Stimulated activated CD8-positive, alpha-beta memory T cell treated with anti-CD3 and anti-CD28 coated beads, Interleukin-7, amount 100 ng/mL, for 4 hours (primary cell): Measurements from ENCODE around the gene AMPH.
A peak's percentile ranks its signal among the peaks of the same experiment; 100 is the strongest.

Experiments used
- DNase-seq, 2 donors: peaks; one replicate each; pipeline ENCODE4 v3.0.0-alpha.2; 2020; ENCODE audit warnings: low read depth in 2 of 2

Gene AMPH

DNA sequence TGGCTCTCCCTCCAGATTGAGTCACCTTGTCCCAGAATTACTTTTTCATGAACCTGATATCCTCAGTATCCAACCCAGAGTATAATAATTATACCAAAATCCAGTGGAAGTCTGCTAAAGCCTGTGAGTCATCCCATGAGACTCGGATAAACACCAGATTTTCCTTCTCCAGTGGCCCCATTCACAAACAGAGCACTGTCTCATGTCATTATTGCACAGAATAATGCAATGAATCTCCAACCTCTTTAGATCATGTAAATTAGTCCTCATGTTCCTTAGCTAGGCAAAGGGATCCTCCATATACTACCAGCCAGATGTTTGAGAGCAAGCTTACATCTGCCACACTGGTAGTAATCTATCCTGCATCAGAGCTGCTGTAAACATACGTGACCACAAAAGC is 89.0 kb downstream of the AMPH start:
- DNase-seq, result no peak

DNA sequence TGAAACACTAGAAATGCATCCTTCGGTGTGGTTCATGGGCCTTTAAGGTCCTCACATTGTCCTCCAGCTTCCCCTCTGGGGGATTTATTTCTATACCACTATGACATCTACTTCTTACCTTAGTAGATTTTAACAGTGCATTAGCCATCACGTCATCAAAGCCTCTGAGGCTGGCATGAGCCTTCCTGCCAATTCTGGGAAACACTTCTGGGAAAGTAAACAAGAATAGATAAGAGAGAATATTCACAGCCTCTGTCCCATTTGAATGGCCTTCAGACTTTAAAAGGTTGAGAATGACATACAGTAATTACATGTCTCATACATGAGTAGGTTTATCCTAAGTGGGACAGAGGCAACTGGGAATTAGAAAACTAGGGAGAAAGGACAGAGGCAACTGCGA is 89.7 kb downstream of the AMPH start:
- no peak for DNase-seq

DNA sequence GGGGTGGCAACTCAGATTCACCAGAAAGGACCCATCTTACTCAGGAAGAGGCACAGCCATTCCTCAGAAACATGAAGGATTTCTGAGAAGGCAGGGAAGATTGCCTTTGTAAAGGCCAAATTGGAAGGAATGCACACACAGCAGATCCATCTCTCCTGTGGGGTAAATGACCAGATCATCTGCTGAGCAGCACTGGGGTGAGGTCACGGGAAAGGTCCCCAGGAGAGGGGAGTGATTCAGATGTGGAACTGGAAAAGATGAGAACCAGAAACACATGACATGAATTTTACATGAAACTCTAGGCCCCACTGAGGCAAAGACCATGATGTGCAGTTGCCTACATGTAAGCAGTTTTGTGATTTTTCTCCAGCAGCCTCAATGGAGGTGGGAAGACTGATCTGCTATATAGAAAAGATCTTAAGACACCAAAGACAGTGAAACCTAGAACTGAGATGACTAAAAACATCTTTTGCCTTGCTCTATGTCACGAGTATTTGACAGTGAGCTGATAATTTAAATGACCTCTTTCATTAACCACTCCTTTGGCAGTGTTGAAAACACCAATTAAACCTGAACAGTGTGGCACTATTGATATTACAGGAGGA is 91.6 kb downstream of the AMPH start:
- DNase-seq, result no peak

DNA sequence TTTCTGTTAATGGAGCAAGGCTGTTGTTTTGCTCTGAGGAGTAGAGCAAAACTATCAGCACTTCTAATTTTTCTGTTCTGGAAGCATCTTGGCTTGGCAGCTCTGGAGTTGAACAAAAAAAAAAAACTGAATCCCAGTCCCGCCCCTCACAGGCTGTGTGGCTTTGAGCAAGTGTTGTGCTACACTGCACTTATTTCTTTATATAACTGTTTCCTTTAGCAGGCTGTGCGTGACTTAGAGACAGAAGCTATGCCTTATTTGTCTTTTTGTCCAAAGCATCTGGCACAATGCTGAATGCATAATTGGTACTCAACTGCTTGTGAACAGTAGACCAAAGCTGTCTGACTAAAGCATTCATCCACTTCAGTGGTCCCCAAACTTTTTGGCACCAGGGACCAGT is 96.1 kb downstream of the AMPH start:
- no peak for DNase-seq

DNA sequence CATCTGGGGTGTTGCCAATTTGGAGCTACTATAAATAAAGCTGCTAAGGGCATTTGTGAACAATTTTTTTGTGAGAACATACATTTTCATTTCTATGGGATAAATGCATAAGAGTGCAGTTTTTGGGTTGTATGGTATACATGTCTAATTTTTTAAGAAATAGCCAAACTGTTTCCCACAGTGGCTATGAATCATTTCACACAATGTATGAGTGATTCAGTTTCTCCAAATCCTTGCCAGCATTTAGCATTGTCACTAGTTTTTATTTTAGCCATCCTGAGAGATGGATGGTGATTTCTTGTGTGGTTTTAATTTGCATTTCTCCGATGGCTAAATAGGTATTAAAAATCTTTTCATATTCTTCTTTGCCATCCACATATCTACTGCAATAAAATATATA is 105.3 kb downstream of the AMPH start:
- no peak for DNase-seq

DNA sequence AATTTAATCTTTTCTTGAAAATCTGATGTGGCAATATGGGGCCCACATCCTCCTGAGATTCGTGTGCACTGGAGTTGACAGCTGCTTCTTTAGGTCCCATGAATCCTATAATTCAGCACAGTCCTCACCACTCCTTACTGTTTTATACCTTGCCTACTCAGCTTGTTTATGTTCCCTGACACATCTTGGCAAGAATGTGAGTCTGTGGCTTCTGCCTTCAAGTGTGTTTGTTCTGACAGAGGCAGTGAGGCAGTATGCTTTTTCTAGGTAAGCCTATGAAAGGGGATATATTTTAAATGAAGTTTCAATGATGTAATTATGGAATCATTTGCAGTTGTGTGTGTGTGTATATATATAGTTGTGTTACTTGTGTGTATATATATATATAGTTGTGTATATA is 106.4 kb downstream of the AMPH start:
- DNase-seq, result no peak

DNA sequence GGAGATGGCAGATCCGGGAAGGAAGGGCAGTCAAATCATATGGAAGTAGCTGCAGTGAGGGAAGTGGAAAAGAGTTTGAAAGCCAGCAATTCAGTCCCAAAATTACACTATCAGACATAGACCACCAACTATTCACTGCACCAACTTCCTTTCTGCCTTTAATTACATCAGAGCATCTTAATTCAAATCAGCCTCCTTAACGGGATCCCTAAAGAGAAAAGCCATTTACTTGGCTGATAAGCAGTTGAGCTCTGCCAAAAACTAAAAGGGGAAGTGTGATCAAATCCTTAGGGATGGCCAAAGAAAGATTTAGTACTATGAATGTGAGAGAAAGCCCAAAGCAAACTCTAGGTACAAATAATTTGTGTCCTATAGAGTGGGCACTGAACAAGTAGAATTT is 110.4 kb downstream of the AMPH start:
- DNase-seq, result no peak

DNA sequence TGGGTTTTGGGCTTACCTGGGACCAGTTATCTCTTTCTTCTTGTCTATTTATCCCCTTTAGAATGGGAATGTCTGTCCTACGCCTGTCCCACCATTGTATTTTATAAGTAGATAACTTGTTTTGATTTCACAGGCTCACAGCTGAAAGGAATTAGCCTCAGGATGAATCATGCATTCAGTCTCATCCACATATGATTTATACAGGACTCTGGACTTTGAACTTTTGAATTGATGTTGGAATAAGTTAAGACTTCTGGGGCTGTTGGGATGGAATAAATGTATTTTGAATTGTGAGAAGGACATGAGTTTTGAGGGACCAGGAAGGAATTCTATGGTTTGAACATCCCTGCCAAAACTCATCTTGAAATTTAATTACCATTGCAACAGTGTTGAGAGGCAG is 112.6 kb downstream of the AMPH start:
- no peak for DNase-seq

DNA sequence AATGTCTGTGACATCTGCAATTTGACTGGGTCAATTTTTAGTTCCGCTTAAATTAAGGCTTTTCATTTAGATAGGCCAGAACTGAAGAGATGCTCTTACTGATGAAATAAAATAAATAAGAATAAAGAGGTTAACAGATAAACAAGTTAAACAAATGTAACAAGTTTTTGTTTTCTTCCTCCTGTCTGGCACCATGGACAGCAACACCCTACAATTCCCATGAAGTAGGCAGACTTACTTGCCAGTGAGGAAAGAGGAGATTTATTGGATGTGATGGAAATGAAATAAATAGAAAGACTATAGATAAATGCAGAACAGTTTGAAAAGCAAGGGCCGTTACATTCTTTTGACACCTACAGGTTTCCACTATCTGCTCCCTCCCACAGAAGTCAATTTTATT is 118.5 kb downstream of the AMPH start:
- DNase-seq, result no peak

DNA sequence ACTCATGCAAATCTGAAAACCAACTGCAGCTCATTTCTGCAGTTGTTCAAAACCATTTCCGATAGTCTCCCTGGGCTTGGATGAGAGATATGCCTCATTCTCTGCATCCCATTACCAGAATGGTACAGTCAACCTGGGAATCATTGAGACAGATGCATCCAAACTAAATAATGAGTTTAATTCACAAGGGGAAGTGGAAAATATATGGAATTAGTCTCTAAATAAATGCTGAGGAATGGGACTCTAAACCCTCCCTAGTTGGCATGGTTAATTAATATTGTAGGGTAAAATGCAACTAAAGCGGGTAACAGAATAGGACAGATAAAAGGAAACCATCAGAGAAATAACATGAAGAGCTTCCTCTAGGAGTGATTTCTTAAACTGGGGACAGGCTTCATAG is 118.9 kb downstream of the AMPH start:
- no peak for DNase-seq

DNA sequence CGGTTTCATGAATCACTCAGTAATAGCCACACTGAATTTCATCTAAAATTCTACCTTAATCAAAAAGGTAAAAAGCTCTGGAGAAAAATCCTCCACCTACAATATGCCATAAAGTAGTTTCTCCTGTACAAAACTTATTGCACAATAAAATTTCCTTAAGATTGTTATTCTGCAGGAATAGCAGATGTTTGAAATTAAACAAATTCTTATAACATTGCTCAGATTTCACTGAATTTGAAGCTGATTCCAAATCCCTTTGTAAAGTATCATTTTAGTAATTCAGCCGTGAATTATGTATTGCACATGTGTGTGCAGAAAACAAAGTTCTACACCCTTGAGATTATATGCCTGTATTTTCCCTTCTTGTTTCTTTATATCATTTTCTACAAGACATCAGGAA is 123.8 kb downstream of the AMPH start:
- no peak for DNase-seq

DNA sequence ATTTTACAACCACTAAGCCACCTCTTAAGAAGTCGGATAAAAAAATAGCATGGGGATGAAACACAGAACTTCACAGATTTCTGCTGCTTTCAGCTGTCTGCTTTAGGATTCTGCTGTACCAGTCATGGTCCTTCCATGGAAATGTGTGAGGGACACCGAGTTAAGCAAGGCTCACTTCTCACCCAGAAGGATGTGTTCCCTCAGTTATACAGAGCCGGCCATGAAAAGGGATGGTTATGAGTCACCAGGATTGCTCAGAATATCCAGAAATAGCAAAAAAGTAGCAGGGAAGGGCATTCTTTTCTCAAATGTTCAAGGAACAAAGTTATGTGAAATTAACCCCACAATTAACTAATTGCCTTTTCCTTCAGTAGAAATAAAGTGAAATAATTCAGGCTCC is 124.4 kb downstream of the AMPH start:
- no peak for DNase-seq

DNA sequence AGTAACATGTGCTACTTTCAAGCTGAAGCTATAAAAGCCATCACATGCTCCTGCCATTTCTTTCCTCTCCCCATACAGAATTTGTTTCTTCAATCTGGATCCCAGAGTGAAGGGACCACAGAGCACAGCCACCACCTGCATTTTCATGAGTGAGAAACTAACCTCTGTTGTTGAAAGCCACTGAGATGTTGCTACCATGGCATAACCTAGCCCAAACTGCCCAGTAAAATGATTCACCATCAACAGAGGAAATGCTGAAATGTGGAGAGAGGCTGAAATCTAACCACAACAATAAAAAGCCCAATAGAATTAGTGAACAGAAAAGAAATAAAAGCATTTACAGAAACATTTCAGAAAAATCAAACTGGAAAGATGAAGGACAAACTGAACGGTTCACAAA is 125.2 kb downstream of the AMPH start:
- DNase-seq, result no peak

DNA sequence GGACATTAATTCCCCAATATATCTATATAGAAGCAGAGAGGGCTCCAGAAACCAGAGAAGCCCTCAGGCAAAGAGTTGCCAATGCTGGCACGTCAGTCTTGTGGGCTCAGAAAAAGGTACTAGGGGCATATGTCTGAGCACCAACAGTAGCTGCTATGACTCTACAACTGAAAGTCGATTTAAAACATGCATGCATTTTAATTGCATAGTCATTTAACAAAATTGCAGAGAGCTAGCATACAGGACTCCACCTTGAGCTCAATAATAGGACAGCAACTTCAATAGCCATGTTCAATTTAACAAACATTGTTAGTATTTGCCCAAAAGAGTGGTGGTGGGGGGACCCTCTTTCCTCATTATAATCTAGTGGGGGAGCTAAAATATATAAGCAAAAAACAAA is 126.5 kb downstream of the AMPH start:
- DNase-seq, result no peak

DNA sequence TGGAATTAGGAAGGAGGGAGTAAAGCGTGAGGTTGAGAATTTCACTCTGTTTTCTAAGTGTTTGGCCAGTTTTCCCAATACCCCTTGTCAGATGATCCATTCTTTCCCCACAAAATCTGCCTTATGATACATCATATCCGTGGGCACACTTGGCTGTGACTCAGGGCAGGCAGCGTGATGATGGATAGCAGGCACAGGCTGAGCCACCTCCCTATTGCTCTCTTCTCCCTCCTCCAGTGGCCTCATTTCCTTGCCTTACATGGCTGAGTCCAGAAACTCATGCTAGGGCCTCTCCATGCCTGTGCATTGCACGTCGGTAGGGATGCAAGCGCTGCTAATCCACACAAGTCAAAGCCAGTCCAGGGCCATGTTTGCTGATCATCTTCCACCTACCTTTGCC is 128.3 kb downstream of the AMPH start:
- no peak for DNase-seq

DNA sequence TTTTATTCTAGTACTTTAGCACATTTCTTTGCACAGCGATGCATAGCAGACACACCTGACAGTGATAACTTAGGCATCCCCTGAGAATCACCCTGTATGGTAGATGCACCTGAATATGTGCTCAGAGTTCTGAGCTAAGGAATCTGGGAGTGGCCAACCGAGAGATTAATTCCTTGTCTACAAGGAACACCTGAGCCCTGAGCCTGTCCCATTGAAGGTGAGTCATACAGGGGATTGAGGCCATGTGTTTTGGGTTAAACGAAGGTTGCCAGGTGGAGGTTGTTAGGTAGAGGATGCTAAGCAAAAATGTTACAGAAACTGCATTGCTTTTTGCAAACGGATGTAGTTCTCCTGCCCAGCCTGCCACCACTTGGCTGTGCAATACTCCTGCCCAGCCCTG is 128.9 kb downstream of the AMPH start:
- no peak for DNase-seq

DNA sequence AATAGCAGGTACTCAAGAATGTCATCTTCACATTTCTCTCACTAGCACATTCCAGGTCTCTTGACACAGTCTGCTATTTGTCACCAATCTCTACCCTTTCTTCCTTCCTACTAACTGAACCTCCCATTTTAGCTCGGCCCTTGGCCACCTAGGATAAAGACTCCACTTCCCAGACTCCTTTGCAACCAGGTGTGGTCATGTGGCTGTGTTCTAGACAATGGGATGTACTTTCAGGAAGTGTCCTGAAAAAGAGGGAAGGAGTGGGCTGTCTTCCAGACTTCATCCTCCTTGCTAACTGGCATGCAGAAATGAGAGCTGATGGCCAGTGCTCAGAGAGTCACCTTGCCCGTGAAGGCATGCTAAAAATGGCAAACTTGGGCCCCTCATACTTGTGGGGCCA is 139.2 kb downstream of the AMPH start:
- DNase-seq, result no peak

DNA sequence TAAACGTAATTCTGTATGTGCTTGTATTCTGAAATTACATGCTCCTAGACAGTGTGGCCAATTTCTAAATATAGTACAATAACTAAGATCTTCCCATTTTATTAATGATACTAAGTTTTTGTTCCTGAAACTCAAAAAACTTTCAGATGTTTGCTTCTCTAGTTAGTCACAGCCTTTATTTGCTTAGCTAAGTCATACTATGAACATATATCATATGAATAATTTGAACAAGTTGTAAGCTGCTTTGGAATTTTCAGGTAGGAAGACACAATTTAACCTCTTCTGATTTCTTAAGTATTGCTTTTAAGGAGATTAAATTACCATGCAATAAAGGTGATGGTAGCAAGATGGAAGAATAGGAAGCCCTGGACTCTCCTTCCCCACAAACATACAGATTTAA is 148.7 kb downstream of the AMPH start:
- DNase-seq, result no peak

DNA sequence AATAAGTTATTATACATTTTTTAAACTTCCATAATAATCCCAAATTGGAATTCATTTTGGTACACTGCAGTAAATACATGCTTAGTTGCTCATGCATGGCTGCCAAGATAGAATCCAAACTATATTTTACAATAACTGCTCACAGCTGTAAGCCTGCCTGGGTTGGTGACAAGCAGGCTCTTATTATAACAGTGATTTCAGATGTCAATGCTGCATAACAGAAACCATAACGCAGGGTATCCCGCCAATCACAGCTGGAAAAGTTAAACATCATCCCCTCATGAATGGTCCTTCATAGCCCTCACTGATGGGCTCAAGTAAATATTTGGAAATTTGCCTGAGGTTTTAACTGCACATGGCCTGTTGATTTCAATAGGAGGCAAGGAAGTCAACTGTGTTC is 149.8 kb downstream of the AMPH start:
- DNase-seq, result no peak

DNA sequence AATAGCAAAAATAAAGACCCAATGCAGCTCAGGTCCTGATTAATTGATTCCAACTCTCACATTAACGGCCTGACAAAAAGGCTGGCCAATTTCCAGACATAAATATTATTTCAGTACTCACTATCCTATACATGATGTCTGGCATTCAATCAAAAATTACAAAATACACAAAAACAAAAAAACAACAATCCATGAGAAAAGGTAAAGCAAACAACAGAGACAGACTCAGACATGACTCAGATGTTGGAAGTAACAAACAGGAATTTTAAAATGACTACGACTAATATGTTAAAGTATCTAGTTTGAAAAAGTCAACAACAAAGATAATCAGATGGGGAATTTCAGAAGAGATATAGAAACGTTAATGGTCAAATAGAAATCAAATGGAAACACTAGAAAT is 152.8 kb downstream of the AMPH start:
- DNase-seq, result no peak

DNA sequence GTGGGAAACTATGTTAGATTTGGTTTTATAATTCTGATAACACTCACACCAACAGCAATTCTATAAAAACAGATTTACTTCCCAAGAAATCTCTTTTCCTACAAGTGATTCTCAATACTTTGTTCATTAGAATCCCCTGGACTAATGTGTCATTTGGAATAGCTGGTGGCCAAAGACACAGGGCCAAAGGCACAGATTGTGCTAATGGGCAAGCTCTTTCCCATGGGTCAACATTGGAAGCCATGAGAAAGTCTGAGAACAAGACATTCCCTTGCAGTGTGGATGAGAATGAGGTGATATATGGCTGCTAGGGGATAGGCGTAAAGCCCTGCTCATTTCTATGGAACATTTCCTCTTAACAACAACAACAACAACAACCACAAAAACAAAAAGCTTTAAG is 153.8 kb downstream of the AMPH start:
- no peak for DNase-seq

DNA sequence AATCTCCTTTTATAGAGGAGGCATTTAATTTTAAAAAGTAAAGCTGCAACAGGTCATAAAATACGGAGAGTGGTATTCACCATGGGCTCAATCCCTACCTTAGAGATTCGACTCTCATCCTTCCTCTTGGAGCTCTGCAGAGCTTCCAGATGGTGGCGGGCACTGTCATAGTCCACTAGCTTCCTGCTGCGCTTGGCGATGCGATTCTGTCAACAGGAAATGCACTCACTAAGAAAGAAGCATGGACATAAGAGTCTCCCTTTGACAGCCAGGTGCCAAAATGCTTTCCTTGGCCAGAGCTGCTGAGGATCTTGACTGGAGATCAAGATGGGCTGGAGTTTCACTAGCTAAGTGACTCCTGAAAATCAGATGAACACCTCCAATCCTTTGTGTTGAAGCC is 154.4 kb downstream of the AMPH start:
- DNase-seq, result no peak

DNA sequence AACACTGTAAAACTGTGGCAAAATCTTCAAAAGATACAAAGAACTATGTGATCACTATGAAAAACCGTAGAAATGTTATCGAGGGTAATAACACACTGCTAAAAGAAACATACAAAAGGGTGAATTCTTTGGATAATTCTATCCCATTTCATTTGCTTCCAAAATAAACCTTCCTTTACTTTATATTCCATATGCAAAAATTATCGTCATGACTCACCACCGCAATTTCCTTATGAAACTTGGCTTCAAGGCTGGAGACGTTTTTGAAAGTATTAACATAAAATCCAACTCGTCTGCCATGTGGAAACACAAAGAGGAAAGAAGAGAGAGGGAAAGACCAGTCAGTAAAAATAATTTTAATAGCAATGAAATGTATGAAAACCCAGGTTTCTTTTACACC is 165.2 kb downstream of the AMPH start:
- DNase-seq, result no peak

DNA sequence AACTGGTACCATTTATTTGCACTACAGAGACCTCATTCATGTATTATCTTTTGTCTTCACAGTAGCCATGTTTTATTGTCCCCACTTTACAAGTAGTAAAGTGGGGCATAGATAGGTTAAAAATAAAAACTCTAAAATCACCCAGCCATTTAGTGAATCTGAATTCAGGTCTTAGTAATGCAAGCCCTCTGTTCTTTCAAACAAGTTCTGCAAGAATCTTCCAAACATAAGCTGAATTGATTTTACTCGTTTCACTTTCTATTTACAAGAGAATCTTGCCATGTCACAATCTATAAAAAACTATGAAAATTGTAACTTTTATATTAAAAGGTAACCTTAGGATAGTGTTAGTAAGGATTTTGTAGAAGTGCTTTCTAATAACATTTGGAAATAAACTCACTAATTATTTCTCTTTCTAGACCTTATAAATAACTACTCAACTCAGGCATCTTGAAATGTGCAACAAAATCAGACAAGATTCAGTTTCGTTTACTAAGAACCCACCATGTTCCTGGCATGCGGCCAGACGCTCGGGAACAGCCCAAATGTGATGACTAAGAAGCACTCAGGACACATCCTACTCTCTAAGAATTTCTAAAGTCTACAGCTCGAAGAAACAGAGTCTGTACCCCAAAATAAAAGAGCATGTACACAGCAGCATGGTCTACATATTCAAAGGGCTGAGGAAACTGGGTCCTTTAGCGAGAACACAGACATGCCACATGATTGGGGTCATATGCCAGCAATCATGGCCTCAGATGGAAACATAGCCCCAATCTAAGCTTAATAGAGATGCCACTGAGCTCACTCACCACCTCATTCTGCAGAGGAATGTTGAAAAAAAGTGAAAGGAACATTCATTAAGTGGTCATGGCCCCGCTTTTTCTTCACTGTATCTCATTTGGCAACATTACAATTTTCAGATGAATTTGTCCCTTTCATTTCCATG is 167.6 kb downstream of the AMPH start:
- DNase-seq, result peak; percentile 66 to 83
